ENCODE results near the gene SLF2. TPM values are rescaled to one million over a fixed set of nuclear protein-coding genes. Genes with fewer than 3 reads are reported as not detected.

Gene SLF2
- total RNA-seq, 2 experiments from 2014 or later, result 33.9 to 35.9 TPM

DNA sequence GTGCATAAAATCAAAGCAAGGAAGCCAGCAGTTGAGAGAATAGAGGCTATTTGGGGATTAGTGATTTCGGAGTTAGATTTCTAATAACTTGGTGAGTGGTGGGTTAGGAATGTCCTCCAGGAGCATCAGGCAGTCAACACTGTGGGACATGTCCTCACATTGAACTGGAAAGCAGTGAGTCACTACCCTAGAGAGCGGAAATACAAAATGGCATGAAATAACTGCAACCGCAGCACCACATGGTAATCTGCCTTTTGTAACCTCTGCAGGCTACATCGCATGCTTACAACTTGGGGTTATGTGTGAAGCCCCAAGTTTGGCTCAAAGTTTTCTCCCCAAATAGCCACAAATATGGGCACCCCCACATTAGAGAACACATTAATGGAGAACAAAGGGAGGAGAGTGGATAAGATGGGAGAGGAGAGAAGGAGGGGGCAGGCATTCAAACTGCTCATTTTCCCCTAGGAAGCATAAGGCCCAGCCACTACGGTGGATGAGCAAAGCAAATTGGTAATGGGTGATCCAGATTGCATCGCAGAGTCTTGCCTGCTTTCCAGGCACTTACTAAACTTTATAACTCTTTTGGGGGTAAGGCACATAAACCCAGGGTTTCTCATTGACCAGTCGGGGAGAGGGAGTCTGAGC, 22.0 kb upstream of the SLF2 start:
- H3K27me3 Mint-ChIP-seq, result peaks cover 15% of the 10 kb centered on the region
- DNase-seq, result no peak
- H3K36me3 Mint-ChIP-seq, result no peaks in the 10 kb centered on the region
- ChIA-PET POLR2A (no interaction called here), CTCF (no interaction called here)
- intact Hi-C loops (cut with micrococcal nuclease), result no loop called here
- H3K27ac Mint-ChIP-seq, result no peak overlapping the region
- H3K9me3 Mint-ChIP-seq, result no peaks in the 10 kb centered on the region
- no peak overlapping the region for H3K4me3 Mint-ChIP-seq
- H3K4me1 Mint-ChIP-seq (ENCODE audit: low read depth), result peaks cover 2% of the 10 kb centered on the region

DNA sequence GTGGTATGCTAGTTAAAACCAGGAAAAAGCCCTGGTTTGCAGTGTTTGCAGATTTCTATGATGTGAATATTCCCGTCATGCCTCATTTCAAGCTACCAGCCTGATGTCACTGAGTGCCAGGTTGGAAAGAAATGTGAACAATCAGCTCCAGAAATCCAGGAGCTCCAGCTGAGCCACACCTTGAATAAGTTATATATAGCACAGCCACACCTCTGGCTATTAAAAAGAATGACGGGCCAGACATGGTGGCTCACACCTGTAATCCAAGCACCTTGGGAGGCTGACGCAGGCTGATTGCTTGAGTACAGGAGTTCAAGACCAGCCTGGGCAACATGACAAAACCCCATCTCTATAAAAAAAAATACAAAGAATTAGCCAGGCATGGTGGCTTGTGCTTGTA, 18.7 kb upstream of the SLF2 start:
- Mint-ChIP-seq H3K9me3 (no peaks in the 10 kb centered on the region), H3K27ac (no peak overlapping the region), H3K36me3 (no peaks in the 10 kb centered on the region), H3K4me1 (ENCODE audit: low read depth) (peaks cover 3% of the 10 kb centered on the region), H3K27me3 (peaks cover 15% of the 10 kb centered on the region), H3K4me3 (no peak overlapping the region)
- no peak for DNase-seq
- intact Hi-C loops (cut with micrococcal nuclease), result no loop called here
- ChIA-PET POLR2A (no interaction called here), CTCF (interaction anchor here (0.7 to 1.3 kb wide), 2 partner anchors 21 to 240 kb away, joined by 3 to 4 read pairs; no protein-coding TSS in a partner anchor)

DNA sequence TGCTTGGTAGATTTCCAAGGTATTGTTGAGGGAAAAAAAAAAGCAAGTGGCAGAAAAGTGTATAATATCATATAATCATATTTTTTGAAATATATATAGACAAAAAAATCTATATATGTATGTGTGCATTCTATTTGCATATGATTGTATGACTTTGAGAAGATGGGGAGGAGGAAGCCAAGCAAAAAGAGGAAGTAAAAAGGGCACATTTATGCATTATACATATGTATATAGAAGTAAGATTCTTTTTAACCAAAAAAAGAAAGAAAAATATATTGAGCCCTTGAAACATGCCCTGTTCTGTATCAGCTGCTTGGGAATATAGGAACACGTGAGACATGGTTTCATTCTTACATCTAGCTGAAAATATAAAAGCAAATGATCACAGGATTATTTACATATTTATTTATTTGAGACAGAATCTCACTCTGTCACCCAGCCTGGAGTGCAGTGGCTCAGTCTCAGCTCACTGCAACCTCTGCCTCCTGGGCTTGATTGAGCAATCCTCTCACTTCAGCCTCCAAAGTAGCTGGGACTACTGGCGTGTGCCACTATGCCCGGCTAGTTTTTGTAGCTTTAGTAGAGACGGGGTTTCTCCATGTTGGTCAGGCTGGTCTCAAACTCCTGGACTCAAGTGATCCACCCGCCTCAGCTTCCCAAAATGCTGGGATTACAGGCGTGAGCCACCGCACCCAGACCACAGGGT, 18.0 kb upstream of the SLF2 start:
- H3K9me3 Mint-ChIP-seq, result no peaks in the 10 kb centered on the region
- H3K27ac Mint-ChIP-seq, result no peak overlapping the region
- ChIA-PET CTCF (interaction anchor here (0.7 to 1.3 kb wide), 2 partner anchors 22 to 239 kb away, joined by 3 to 4 read pairs; no protein-coding TSS in a partner anchor), POLR2A (no interaction called here)
- no peak overlapping the region for H3K4me3 Mint-ChIP-seq
- DNase-seq, result no peak
- peaks cover 10% of the 10 kb centered on the region for H3K27me3 Mint-ChIP-seq
- H3K36me3 Mint-ChIP-seq, result no peaks in the 10 kb centered on the region
- intact Hi-C loops (cut with micrococcal nuclease), result no loop called here
- H3K4me1 Mint-ChIP-seq (ENCODE audit: low read depth), result peaks cover 3% of the 10 kb centered on the region

DNA sequence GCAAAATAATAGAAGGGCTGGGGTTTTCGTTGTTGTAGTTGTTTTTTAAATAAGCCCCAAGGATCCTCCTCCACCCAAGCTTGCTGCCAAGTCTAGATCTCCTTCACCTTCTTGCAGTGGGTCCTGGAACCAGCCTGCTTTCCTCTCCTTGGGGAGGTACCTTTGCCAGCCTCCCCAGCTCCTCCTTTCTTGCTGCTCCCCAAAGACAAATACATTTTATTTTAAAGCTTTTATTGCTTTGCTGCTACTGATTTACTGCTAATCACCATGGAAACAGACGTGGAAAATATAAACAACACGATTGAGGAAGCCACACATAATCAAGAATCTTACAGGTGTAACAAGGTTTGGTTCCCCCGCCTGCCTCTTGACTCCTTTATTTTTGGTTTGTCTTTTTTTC, 17.4 kb upstream of the SLF2 start:
- CTCF ChIA-PET, result no interaction called here
- peaks cover 11% of the 10 kb centered on the region for H3K27me3 Mint-ChIP-seq
- POLR2A ChIA-PET, result no interaction called here
- H3K4me1 Mint-ChIP-seq (ENCODE audit: low read depth), result peaks cover 3% of the 10 kb centered on the region
- no peak overlapping the region for H3K4me3 Mint-ChIP-seq
- DNase-seq, result no peak
- intact Hi-C loops (cut with micrococcal nuclease), result no loop called here
- no peaks in the 10 kb centered on the region for H3K9me3 Mint-ChIP-seq
- no peaks in the 10 kb centered on the region for H3K36me3 Mint-ChIP-seq
- H3K27ac Mint-ChIP-seq, result no peak overlapping the region

DNA sequence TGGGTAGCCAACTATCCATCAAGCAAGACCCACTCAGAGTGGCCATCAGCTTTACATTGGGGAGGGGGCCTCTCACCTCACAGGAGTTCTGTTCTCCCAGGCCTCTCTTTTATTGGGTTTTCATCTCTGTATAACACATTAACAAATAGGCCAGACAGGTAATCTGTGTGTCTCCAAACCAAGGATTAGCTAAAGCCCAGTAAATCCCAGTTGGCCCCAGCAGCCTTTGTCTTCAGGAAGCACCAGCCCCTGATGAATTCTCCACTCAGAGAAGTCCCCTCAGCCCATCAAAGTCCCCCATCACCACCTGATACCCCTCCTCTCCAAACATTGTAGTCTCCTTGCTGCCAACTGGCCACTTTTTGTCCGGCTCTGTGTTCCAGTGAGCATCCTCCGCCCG, 16.9 kb upstream of the SLF2 start:
- no peak overlapping the region for H3K4me3 Mint-ChIP-seq
- CTCF ChIA-PET, result interaction anchor here (1.5 kb wide), 1 partner anchor 17 kb away, joined by 4 read pairs; no protein-coding TSS in a partner anchor
- intact Hi-C loops (cut with micrococcal nuclease), result no loop called here
- H3K9me3 Mint-ChIP-seq, result no peaks in the 10 kb centered on the region
- POLR2A ChIA-PET, result no interaction called here
- peaks cover 11% of the 10 kb centered on the region for H3K27me3 Mint-ChIP-seq
- no peak overlapping the region for H3K27ac Mint-ChIP-seq
- H3K36me3 Mint-ChIP-seq, result no peaks in the 10 kb centered on the region
- H3K4me1 Mint-ChIP-seq (ENCODE audit: low read depth), result peaks cover 3% of the 10 kb centered on the region
- no peak for DNase-seq

DNA sequence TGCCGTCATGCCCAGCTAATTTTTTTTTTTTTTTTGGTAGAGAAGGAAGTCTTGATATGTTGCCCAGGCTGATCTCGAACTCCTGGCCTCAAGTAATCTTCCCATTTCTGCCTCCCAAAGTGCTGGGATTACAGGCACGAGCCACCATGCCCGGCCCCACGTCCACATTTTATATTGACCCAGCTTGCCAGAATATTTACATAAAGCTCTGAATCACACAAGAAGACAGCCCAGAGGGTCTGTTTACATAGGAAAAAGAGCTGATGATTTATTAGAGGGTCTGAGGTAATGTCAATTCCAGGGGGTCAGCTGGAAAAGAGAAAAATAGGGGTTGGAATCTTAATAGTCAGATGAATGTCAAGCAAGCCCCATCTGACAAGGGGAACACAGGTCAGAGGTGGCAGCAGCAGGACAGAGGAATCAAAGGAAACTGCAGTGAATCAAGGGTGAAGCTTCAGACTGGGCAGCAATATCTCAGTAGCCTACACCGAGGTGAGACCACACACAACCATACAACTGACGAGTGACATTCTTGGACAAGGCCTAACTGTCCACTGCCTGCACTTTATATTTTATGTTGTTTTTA, 15.8 kb upstream of the SLF2 start:
- ChIA-PET POLR2A (no interaction called here), CTCF (interaction anchor here (1.5 kb wide), 1 partner anchor 18 kb away, joined by 4 read pairs; no protein-coding TSS in a partner anchor)
- intact Hi-C loops (cut with micrococcal nuclease), result no loop called here
- Mint-ChIP-seq H3K9me3 (no peaks in the 10 kb centered on the region), H3K36me3 (no peaks in the 10 kb centered on the region), H3K27me3 (peaks cover 16% of the 10 kb centered on the region), H3K27ac (no peak overlapping the region), H3K4me3 (no peak overlapping the region), H3K4me1 (ENCODE audit: low read depth) (peaks cover 3% of the 10 kb centered on the region)
- no peak for DNase-seq

DNA sequence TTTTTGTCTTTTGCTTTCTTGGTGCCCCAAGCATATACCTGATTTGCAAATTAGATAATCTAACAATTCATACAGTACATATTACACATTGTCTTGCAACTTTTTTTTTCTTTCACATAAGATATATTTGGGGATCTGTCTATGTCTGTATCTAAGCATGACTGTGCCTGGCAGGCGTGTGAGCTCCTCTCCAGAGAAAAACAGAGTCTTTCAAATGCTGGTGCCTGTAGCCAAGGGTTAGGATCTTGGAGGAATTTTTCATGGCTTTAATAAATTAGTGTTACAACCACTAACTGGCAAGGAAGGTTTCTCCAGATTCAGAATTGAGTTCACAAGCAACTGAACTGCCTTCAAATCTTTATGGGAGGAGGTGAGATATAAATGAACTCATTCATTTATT, 14.8 kb upstream of the SLF2 start:
- ChIA-PET POLR2A (no interaction called here), CTCF (no interaction called here)
- Mint-ChIP-seq H3K4me1 (ENCODE audit: low read depth) (peaks cover 3% of the 10 kb centered on the region), H3K27ac (no peak overlapping the region), H3K4me3 (no peak overlapping the region), H3K36me3 (no peaks in the 10 kb centered on the region), H3K27me3 (peaks cover 10% of the 10 kb centered on the region), H3K9me3 (no peaks in the 10 kb centered on the region)
- no peak for DNase-seq
- intact Hi-C loops (cut with micrococcal nuclease), result no loop called here

DNA sequence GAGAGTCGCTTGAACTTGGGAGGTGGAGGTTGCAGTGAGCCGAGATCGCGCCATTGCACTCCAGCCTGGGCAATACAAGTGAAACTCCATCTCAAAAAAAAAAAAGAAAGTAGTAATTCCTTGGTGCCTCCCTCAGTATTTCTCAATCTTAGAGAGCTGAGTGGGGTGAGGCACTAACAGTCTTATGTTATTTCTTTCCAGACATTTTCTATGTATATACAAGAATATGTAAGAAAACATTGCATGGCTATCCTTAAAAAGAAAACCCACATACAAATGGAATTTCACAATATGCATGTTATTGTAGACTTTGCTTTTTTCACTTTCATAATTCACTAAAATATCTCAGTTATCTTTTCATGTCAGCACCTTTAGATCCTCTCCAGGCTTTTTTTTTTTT, 13.6 kb upstream of the SLF2 start:
- no peaks in the 10 kb centered on the region for H3K36me3 Mint-ChIP-seq
- no peak overlapping the region for H3K4me3 Mint-ChIP-seq
- H3K9me3 Mint-ChIP-seq, result no peaks in the 10 kb centered on the region
- H3K4me1 Mint-ChIP-seq (ENCODE audit: low read depth), result peaks cover 3% of the 10 kb centered on the region
- H3K27me3 Mint-ChIP-seq, result peaks cover 14% of the 10 kb centered on the region
- intact Hi-C loops (cut with micrococcal nuclease), result no loop called here
- no peak overlapping the region for H3K27ac Mint-ChIP-seq
- ChIA-PET POLR2A (no interaction called here), CTCF (interaction anchor here (0.8 kb wide), 1 partner anchor 21 kb away, joined by 3 read pairs; no protein-coding TSS in a partner anchor)
- DNase-seq, result no peak

DNA sequence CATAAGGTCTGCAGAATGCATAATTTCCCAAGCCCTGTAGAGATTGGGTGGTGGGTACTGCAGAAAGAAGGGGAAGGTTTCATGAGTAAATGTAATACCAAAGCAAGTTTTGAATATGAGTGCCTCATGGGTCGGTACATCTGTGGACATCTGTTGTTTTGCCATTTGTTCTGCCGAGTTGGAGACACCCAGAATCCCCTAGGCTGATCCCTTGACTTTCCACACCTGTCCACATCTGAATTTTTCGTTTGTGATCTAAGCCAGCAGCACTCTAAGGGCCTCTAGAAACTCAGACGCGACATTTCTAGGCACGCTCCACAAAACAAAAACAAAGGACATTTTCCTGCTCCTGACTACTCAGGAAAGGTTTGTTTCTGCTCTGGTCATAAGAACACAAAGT, 11.7 kb upstream of the SLF2 start:
- H3K27me3 Mint-ChIP-seq, result peaks cover 14% of the 10 kb centered on the region
- ChIA-PET POLR2A (no interaction called here), CTCF (no interaction called here)
- DNase-seq, result no peak
- no peak overlapping the region for H3K4me3 Mint-ChIP-seq
- H3K36me3 Mint-ChIP-seq, result no peaks in the 10 kb centered on the region
- H3K9me3 Mint-ChIP-seq, result no peaks in the 10 kb centered on the region
- intact Hi-C loops (cut with micrococcal nuclease), result no loop called here
- H3K4me1 Mint-ChIP-seq (ENCODE audit: low read depth), result no peaks in the 10 kb centered on the region
- no peak overlapping the region for H3K27ac Mint-ChIP-seq

DNA sequence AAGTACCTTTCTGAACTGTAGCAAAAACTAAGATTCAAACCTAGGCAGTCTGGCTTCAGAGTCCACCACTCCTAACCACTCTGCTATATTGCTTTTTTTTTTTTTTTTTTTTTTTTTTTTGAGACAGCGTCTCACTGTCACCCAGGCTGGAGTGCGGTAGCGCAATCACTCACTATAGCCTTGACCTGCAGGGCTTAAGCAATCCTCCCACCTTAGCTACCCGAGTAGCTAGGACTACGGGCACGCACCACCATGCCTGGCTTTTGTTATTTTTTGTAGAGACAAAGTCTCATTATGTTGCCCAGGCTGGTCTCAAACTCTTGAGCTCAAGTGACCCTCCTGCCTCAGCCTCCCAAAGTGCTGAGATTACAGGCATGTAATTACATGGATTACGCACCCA, 10.1 kb upstream of the SLF2 start:
- H3K4me3 Mint-ChIP-seq, result no peak overlapping the region
- H3K27ac Mint-ChIP-seq, result no peak overlapping the region

DNA sequence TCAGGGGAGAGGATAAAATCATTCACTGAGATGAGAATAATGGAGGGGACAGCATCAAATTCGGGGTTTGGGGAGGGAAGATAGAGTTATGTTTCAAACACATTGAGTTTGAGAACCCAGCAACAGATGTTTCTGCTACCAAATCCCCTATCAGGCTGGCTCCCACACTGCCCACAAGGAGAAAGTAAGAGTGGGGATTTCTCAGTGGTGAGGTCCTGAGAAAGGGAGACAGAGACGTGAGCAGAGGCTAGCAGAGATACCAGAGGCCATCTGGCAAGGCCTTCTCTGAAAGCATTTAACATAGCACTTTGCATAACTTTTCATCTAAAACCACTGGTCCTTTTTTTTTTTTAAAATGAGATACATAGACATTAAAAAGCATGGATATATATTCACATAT, 7.8 kb upstream of the SLF2 start:
- intact Hi-C loops (cut with micrococcal nuclease), result no loop called here
- POLR2A ChIA-PET, result no interaction called here
- no peak overlapping the region for H3K4me3 Mint-ChIP-seq
- no peaks in the 10 kb centered on the region for H3K9me3 Mint-ChIP-seq
- H3K4me1 Mint-ChIP-seq (ENCODE audit: low read depth), result peaks cover 10% of the 10 kb centered on the region
- DNase-seq, result no peak
- CTCF ChIA-PET, result no interaction called here
- peaks cover 13% of the 10 kb centered on the region for H3K27me3 Mint-ChIP-seq
- H3K27ac Mint-ChIP-seq, result no peak overlapping the region
- H3K36me3 Mint-ChIP-seq, result no peaks in the 10 kb centered on the region

More for the DNA sequence above, 10.1 kb upstream of the SLF2 start:
- ChIA-PET POLR2A (no interaction called here), CTCF (no interaction called here)
- Mint-ChIP-seq H3K9me3 (no peaks in the 10 kb centered on the region), H3K27me3 (peaks cover 14% of the 10 kb centered on the region), H3K4me1 (ENCODE audit: low read depth) (peaks cover 4% of the 10 kb centered on the region), H3K36me3 (no peaks in the 10 kb centered on the region)
- intact Hi-C loops (cut with micrococcal nuclease), result no loop called here
- no peak for DNase-seq

DNA sequence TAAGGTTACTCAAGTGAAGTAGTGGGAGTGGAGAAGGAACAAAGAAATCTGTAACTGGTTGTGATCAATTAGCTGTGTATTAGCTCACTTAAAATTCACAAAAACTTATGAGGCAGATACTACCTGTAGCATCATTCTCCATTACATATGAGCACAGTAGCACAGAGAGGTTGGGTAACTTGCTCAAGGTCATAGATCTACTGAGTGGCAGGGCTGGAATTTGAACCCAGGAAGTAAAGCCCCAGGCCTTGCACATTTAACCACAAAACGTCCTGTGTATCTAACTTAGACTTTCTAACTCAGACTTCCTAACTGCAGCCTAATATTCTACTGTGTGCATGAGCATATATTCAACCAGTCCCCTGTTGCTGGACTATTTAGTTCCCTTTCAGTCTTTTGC, 5.6 kb upstream of the SLF2 start:
- no peaks in the 10 kb centered on the region for H3K36me3 Mint-ChIP-seq
- no peak overlapping the region for H3K4me3 Mint-ChIP-seq
- ChIA-PET CTCF (no interaction called here), POLR2A (no interaction called here)
- H3K27me3 Mint-ChIP-seq, result peaks cover 4% of the 10 kb centered on the region
- intact Hi-C loops (cut with micrococcal nuclease), result no loop called here
- H3K4me1 Mint-ChIP-seq (ENCODE audit: low read depth), result peaks cover 29% of the 10 kb centered on the region
- no peak for DNase-seq
- no peaks in the 10 kb centered on the region for H3K9me3 Mint-ChIP-seq
- H3K27ac Mint-ChIP-seq, result no peak overlapping the region
